HTERT RPE-1 (cell line): ENCODE data around the gene C3orf49.

ENCODE experiments used
- in situ Hi-C: fragments of 300-500 bp; cut with MboI; formaldehyde crosslinking; loops from 4 replicates; pipeline ENCODE4 v1.14.3; 2020; ENCODE audit warnings: low sequenced_read_pairs

C3orf49 gene

GRCh38 chr3:63819151-63819398, at the start of gene C3orf49:
C3orf49 (plus strand) TSS chr3:63819299; CDS start chr3:63819472, 173 bp downstream.
- in situ Hi-C loops = loop anchor here (25.0 kb wide), 1 partner anchor 457 kb away; no protein-coding TSS in a partner anchor

GRCh38 chr3:63774781-63775180, 44.3 kb upstream of the C3orf49 start:
- in situ Hi-C loops = no loop called here

GRCh38 chr3:63779227-63779626, 39.9 kb upstream of the C3orf49 start:
- in situ Hi-C loops = no loop called here

- in situ Hi-C loops = no loop called here
Observed at GRCh38 chr3:63791974-63792373, 27.1 kb upstream of the C3orf49 start.

GRCh38 chr3:63795438-63795837, 23.7 kb upstream of the C3orf49 start:
- in situ Hi-C loops = no loop called here

- in situ Hi-C loops = no loop called here
Observed at GRCh38 chr3:63798544-63798943, 20.6 kb upstream of the C3orf49 start.

- in situ Hi-C loops = no loop called here
Observed at GRCh38 chr3:63798949-63799348, 20.1 kb upstream of the C3orf49 start.

GRCh38 chr3:63800097-63800496, 19.0 kb upstream of the C3orf49 start:
- in situ Hi-C loops = loop anchor here (25.0 kb wide), 1 partner anchor 438 kb away; no protein-coding TSS in a partner anchor

- in situ Hi-C loops = loop anchor here (25.0 kb wide), 1 partner anchor 442 kb away; no protein-coding TSS in a partner anchor
Observed at GRCh38 chr3:63803911-63804310, 15.2 kb upstream of the C3orf49 start.

GRCh38 chr3:63807961-63808565, 11.0 kb upstream of the C3orf49 start:
- in situ Hi-C loops = loop anchor here (25.0 kb wide), 1 partner anchor 446 kb away; no protein-coding TSS in a partner anchor

GRCh38 chr3:63808633-63809032, 10.5 kb upstream of the C3orf49 start:
- in situ Hi-C loops = loop anchor here (25.0 kb wide), 1 partner anchor 446 kb away; no protein-coding TSS in a partner anchor

GRCh38 chr3:63809607-63810006, 9.5 kb upstream of the C3orf49 start:
- in situ Hi-C loops = loop anchor here (25.0 kb wide), 1 partner anchor 447 kb away; no protein-coding TSS in a partner anchor

- in situ Hi-C loops = loop anchor here (25.0 kb wide), 1 partner anchor 452 kb away; no protein-coding TSS in a partner anchor
Observed at GRCh38 chr3:63814237-63814636, 4.9 kb upstream of the C3orf49 start.

- in situ Hi-C loops = loop anchor here (25.0 kb wide), 1 partner anchor 455 kb away; no protein-coding TSS in a partner anchor
Observed at GRCh38 chr3:63817225-63817624, 1.9 kb upstream of the C3orf49 start.

GRCh38 chr3:63818282-63819150, 583 bp upstream of the C3orf49 start:
- in situ Hi-C loops = loop anchor here (25.0 kb wide), 1 partner anchor 456 kb away; no protein-coding TSS in a partner anchor

GRCh38 chr3:63824309-63824708, 5.2 kb downstream of the C3orf49 start:
- in situ Hi-C loops = loop anchor here (25.0 kb wide), 1 partner anchor 462 kb away; no protein-coding TSS in a partner anchor

GRCh38 chr3:63830526-63830925, 11.4 kb downstream of the C3orf49 start:
- in situ Hi-C loops = no loop called here

GRCh38 chr3:63832395-63832794, 13.3 kb downstream of the C3orf49 start:
- in situ Hi-C loops = no loop called here

GRCh38 chr3:63841704-63842103, 22.6 kb downstream of the C3orf49 start:
- in situ Hi-C loops = no loop called here

GRCh38 chr3:63842127-63842526, 23.0 kb downstream of the C3orf49 start:
- in situ Hi-C loops = no loop called here

- in situ Hi-C loops = no loop called here
Observed at GRCh38 chr3:63845215-63845614, 26.1 kb downstream of the C3orf49 start.
